HUES6 (cell line): Measurements from ENCODE around the gene E2F1.

Source experiments
- H3K27ac ChIP-seq: 2 replicates; pipeline ENCODE4 v1.7.0; 2013; ENCODE audit warnings: low read depth, mild to moderate bottlenecking, low read length, inconsistent platforms
- H3K27me3 ChIP-seq: 2 replicates; pipeline ENCODE4 v1.6.1; 2013; ENCODE audit warnings: low read length; ENCODE audit not compliant: control insufficient read depth, insufficient read depth
- H3K36me3 ChIP-seq: 2 replicates; pipeline ENCODE4 v1.6.1; 2013; ENCODE audit warnings: low read length; ENCODE audit not compliant: control insufficient read depth, insufficient read depth
- H3K4me1 ChIP-seq: 2 replicates; pipeline ENCODE4 v1.6.1; 2013; ENCODE audit warnings: low read length; ENCODE audit not compliant: control insufficient read depth, insufficient read depth
- H3K4me3 ChIP-seq: 2 replicates; pipeline ENCODE4 v1.5.1; 2013; ENCODE audit warnings: low read depth, low read length
- H3K9ac ChIP-seq: one replicate; pipeline ENCODE4 v1.6.1; 2013; ENCODE audit warnings: mild to moderate bottlenecking, low read length
- H3K9me3 ChIP-seq: 2 replicates; pipeline ENCODE4 v1.6.1; 2013; ENCODE audit warnings: low read depth, low read length; ENCODE audit not compliant: control insufficient read depth, insufficient read depth

The E2F1 gene

GRCh38 chr20:33668466-33669155 lies 17.6 kb downstream of the E2F1 start:
- H3K9ac ChIP-seq, result no peak overlapping the region
- H3K27me3 ChIP-seq, result peaks cover 6% of the 10 kb centered on the region
- H3K4me3 ChIP-seq, result no peak overlapping the region
- peaks cover 40% of the 10 kb centered on the region for H3K4me1 ChIP-seq
- H3K27ac ChIP-seq, result no peak overlapping the region
- H3K36me3 ChIP-seq, result peaks cover 31% of the 10 kb centered on the region
- no peaks in the 10 kb centered on the region for H3K9me3 ChIP-seq

- no peaks in the 10 kb centered on the region for H3K9me3 ChIP-seq
- no peak overlapping the region for H3K27ac ChIP-seq
- peak overlapping the region; percentile 57 for H3K4me3 ChIP-seq
- peak overlapping the region; percentile 32 for H3K9ac ChIP-seq
- peaks cover 35% of the 10 kb centered on the region for H3K4me1 ChIP-seq
- H3K36me3 ChIP-seq, result peaks cover 31% of the 10 kb centered on the region
- peaks cover 6% of the 10 kb centered on the region for H3K27me3 ChIP-seq
These were observed 18.3 kb downstream of the E2F1 start for GRCh38 chr20:33667676-33668465.

- peaks cover 6% of the 10 kb centered on the region for H3K27me3 ChIP-seq
- peaks cover 31% of the 10 kb centered on the region for H3K36me3 ChIP-seq
- no peaks in the 10 kb centered on the region for H3K9me3 ChIP-seq
- H3K4me3 ChIP-seq, result peak overlapping the region; percentile 57
- H3K4me1 ChIP-seq, result peaks cover 33% of the 10 kb centered on the region
- H3K27ac ChIP-seq, result no peak overlapping the region
- peak overlapping the region; percentile 32 for H3K9ac ChIP-seq
These were observed 18.9 kb downstream of the E2F1 start for GRCh38 chr20:33667245-33667675.

- Histone ChIP-seq H3K36me3 (peaks cover 26% of the 10 kb centered on the region), H3K4me3 (peak within 1 kb of the TSS; percentile 57), H3K27me3 (peaks cover 6% of the 10 kb centered on the region), H3K9me3 (no peaks in the 10 kb centered on the region), H3K4me1 (peaks cover 33% of the 10 kb centered on the region), H3K27ac (no peak within 1 kb of the TSS), H3K9ac (peak within 1 kb of the TSS; percentile 32)
These were observed 19.6 kb downstream of the E2F1 start, which contains the start of gene ACTL10 for GRCh38 chr20:33666293-33667244. Gene ACTL10 (plus strand): TSS chr20:33666943. CDS start chr20:33667498, 555 bp downstream.

- H3K4me1 ChIP-seq, result peaks cover 33% of the 10 kb centered on the region
- H3K27me3 ChIP-seq, result peaks cover 6% of the 10 kb centered on the region
- H3K36me3 ChIP-seq, result peaks cover 19% of the 10 kb centered on the region
- no peaks in the 10 kb centered on the region for H3K9me3 ChIP-seq
- H3K9ac ChIP-seq, result no peak overlapping the region
- no peak overlapping the region for H3K27ac ChIP-seq
- H3K4me3 ChIP-seq, result no peak overlapping the region
These were observed 21.4 kb downstream of the E2F1 start for GRCh38 chr20:33664762-33665144.

- Histone ChIP-seq H3K9ac (peak overlapping the region; percentile 79), H3K27me3 (peaks cover 6% of the 10 kb centered on the region), H3K27ac (peak overlapping the region; percentile 75), H3K4me1 (peaks cover 33% of the 10 kb centered on the region), H3K9me3 (no peaks in the 10 kb centered on the region), H3K4me3 (peak overlapping the region; percentile 89), H3K36me3 (peaks cover 19% of the 10 kb centered on the region)
These were observed 22.0 kb downstream of the E2F1 start for GRCh38 chr20:33664085-33664761.

- H3K4me3 ChIP-seq, result peak overlapping the region; percentile 89
- peak overlapping the region; percentile 79 for H3K9ac ChIP-seq
- peaks cover 33% of the 10 kb centered on the region for H3K4me1 ChIP-seq
- peak overlapping the region; percentile 75 for H3K27ac ChIP-seq
- no peaks in the 10 kb centered on the region for H3K9me3 ChIP-seq
- peaks cover 6% of the 10 kb centered on the region for H3K27me3 ChIP-seq
- peaks cover 19% of the 10 kb centered on the region for H3K36me3 ChIP-seq
These were observed 22.8 kb downstream of the E2F1 start for GRCh38 chr20:33663161-33664084.

- Histone ChIP-seq H3K27me3 (peaks cover under 1% of the 10 kb centered on the region; the same call in 1 of the 2 replicates), H3K9ac (peak within 1 kb of the TSS; percentile 79), H3K36me3 (peaks cover 26% of the 10 kb centered on the region), H3K27ac (peak within 1 kb of the TSS; percentile 75; the same call in 1 of the 2 replicates), H3K9me3 (no peaks in the 10 kb centered on the region), H3K4me1 (peaks cover 23% of the 10 kb centered on the region), H3K4me3 (peak within 1 kb of the TSS; percentile 89)
These were observed 24.0 kb downstream of the E2F1 start, which contains the start of gene C20orf144 for GRCh38 chr20:33662172-33662571. Gene C20orf144 (plus strand): TSS chr20:33662327. CDS start chr20:33662346, 19 bp downstream.

- no peaks in the 10 kb centered on the region for H3K9me3 ChIP-seq
- H3K27me3 ChIP-seq, result no peaks in the 10 kb centered on the region
- no peak overlapping the region for H3K9ac ChIP-seq
- peaks cover 19% of the 10 kb centered on the region for H3K4me1 ChIP-seq
- H3K4me3 ChIP-seq, result no peak overlapping the region
- H3K27ac ChIP-seq, result no peak overlapping the region
- peaks cover 34% of the 10 kb centered on the region for H3K36me3 ChIP-seq
These were observed 25.5 kb downstream of the E2F1 start for GRCh38 chr20:33660685-33661058.
